Sigmoid colon (tissue), 4 donors: ENCODE results near the gene USH2A.

Experiments used
- CTCF ChIP-seq, 4 experiments: fragments of 450-650 bp in 3 of 4; fragments of 200-600 bp in 1 of 4; IDR thresholded peaks; one replicate each; pipeline ENCODE4 v1.5.1; 2016 to 2019; ENCODE audit warnings: antibody characterized with exemption in 4 of 4, mild to moderate bottlenecking in 3 of 4, moderate library complexity in 2 of 4
- POLR2AphosphoS5 ChIP-seq, 4 donors: sonication (generic); formaldehyde crosslinking; IDR thresholded peaks; one replicate each; pipeline ENCODE4 v1.6.1; 2017; ENCODE audit warnings: antibody characterized with exemption in 4 of 4

- TF ChIP-seq CTCF (IDR thresholded peaks at IDR 0.05), result no peak
- TF ChIP-seq POLR2AphosphoS5 (IDR thresholded peaks at IDR 0.05), result no peak
Observed at GRCh38 chr1:216081445-216081844, 341.8 kb downstream of the USH2A start.
